CD4-positive, alpha-beta T cell treated with Interleukin-21 for 1 hour (primary cell): ENCODE data around the gene CDK2AP2.
"Not testable (repeated sequence)": the region's sequence is repeated elsewhere in the genome, so short reads cannot be mapped to it uniquely, and the experiment has no call there.

Experiments used
- DNase-seq: peaks from one replicate; pipeline ENCODE4 v3.0.0-alpha.2; 2020

The CDK2AP2 gene

DNA sequence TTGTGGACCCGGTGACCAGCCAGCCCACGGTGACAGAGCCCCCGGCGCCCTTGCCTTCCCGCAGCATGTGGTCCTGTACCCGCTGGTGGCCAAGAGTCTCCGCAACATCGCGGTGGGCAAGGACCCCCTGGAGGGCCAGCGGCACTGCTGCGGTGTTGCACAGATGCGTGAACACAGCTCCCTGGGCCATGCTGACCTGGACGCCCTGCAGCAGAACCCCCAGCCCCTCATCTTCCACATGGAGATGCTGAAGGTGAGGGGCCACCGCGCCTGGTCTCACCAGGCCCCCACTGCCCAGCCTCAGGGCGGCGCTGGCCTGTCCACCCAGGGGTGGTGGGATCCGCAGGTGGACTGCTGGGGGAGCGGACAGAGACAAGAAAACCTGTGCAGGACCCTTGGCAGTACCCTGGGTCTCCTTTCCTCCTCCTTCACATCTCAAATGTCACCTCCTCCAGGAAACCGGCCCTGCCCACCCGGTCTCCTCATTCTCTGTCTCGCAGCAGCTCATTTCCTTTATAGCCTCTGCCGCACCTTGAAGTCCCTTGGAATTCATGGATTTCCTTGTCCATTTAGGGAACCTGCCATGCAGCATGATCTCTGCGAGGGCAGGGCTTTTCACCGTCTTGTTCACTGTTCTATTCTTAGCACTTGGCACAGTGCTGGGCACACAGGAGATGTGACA, 18.6 kb downstream of the CDK2AP2 start:
- no peak for DNase-seq

DNA sequence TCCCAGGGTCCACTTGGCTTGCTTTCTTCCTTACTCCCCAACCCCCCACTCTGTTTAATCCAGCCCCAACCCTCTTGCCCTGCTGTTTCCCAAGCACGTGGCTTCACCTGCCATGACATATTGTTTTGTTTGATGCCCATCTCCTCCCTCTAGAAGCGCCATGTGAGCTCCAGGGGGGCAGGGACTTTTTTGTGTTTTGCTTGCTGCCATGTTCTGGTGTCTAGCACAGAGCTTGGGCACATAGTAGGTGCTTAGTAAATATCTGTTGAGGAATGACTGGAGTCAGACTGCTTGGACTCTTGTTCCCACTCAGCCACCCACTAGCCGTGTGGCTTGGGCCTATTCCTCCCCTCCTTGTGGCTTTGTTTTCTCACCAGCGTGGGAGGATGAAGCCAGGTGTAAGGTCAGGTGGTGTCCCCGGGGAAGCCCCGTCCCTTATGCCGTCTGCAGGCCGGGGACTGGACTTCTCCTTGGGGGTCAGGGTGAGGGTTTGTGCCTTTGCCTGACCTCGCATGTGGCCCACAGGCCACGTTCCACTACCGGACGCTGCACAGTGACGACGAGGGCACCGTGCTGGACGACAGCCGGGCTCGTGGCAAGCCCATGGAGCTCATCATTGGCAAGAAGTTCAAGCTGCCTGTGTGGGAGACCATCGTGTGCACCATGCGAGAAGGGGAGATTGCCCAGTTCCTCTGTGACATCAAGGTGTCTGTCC, 21.3 kb downstream of the CDK2AP2 start:
- DNase-seq, result peak; percentile 50

DNA sequence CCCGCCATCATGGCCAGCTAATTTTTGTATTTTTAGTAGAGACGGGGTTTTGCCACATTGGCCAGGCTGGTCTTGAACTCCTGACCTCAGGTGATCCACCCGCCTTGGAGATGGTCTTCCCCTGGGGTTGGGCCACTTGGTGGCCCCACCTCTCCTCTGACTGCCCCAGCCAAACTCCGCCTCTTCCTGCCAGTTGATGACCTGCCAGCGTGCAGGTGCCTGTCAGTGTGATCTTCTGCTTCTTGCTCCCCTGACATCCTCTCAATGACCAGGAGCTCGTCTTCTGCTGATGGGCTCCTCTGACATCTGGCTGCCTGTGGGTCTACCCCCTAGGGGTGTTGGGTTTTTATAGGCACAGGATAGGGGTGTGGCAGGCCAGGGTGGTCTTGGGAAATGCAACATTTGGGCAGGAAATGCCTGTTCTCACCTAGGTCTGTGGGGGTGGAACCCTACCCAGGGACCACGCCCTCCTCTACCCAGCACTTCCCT, 22.0 kb downstream of the CDK2AP2 start:
- DNase-seq, result peak; percentile 81

DNA sequence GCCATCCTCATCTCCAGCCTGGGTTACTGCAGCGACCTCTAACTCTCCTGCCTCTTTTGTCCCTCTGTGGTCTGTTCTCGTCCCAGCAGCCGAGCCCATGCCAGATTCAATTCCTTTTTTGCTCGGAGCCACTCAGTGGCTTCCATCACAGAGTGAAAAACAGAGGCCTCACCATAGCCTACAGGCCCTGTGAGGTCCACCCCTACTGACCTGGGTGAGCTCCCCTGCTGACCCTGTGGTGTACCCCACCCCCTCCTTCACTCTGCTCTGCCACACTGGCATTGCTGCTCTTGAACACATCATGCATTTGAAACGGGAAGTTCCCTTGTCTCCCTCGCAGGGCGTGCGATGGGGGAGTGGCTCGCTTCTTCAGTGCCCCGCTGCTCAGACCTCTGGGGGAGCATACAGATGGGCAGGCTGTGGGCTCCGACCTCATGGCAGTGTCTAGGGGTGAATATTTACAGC, 23.1 kb downstream of the CDK2AP2 start:
- DNase-seq, result peak; percentile 74

DNA sequence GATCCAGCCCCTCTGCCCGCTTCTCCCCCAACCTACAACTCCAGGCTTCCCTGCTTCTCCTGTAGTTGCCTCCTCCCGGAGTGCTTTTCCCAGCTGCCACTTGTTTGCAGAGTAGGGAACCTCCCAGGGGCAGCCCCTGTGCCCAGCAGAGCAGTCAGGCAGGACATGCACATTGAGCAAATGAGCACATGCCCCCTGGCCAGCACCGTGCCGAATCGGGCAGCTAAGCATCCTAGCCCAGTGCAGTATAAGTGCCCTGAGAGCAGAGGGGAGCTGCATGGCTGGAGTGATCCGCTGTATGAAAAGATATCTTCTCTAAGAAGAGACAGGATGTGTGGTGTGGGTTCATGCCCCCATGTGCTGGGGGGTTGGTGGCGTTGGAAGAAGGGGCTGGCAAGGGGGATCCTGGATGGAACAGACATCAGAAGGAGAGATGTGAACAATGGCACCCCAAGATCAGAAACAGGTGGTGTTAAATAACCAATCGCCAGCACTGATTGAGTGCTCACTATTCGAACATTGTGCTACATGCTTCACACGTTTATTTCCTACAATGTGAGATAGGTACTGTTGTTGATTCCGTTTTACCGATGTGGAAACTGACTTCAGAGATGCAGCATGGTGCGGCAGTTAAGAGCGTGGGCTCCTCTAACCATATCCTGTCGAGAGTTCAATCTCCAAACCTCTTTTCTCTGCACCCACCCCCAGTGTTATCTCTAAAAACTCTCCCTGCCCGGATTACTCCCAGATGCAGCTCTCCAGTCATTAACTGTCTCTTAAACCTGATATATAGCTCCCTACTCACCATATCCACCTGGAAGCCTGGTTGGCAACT, 23.9 kb downstream of the CDK2AP2 start:
- DNase-seq, result peak; percentile 70

DNA sequence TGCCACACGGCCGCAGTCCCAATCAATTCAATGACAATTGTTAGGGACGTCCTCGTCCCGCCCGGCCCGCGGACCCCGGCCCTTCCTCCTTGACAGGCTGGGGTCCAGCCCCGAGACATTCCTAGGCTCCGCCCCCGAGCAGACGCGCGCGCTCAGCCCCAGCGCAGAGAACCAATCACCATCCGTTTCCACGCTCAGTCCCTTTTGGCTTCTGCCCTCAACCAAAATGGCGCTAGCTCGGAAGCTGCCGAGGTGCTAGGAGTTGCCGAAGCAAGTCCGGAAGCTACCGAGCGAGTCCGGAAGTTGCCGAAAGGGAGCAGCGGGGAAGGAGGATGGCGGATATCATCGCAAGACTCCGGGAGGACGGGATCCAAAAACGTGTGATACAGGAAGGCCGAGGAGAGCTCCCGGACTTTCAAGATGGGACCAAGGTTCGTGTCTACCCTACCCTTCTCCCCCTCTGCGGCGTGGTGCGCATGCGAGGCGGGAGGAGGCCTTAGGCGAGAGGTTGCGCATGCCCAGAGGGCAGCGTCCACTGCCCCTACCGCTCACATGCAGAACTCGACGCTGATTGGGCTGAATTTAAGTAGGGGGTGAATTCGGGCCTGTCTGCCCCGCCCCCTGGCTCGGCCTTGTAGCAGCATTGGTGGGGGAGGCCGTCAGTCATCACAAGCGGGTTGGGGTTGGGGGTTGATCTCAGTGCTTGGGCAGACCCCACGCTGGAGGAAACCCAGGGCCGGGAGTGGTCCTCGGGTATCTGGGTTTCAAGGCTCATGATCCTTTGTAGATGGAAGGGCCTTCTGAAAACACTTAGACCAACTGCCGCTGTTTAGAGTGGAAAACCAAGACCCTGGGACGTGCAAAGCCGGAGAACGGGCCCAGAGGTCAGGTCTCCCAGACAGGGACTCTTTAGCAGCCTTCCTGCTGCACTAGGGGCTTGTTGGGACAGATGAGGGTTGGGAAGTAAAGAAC, 24.8 kb downstream of the CDK2AP2 start, which contains the start of gene AIP:
Gene AIP, plus strand, starts transcription at position 200 of the 972 bp plus-strand sequence. Its CDS starts 133 bp downstream, at position 333.
- peak; percentile 98 for DNase-seq

DNA sequence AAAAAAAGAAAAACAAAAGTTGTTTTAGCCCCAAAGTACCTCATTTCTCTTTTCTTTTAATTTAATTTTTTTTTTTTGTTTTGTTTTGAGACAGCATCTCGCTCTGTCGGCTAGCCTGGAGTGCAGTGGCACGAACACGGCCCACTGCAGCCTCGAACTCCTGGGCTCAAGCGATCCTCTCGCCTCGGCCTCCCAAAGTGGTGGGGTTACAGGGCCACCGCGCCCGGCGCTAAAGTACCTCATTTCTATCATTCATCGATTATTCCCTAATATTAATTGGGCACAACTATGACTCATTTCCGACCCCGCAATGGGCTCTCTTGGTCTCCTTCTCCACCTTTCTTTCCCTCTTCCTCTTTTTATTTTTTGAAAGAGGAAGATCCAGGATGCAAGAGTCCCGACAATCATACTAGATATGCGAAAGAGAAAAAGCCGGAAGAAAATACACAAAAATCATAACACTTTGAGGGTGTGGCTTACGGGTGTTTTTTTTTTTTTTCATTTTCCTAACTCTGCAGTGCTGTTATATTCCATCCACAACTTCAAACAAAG, 25.6 kb downstream of the CDK2AP2 start:
- DNase-seq, result no peak

DNA sequence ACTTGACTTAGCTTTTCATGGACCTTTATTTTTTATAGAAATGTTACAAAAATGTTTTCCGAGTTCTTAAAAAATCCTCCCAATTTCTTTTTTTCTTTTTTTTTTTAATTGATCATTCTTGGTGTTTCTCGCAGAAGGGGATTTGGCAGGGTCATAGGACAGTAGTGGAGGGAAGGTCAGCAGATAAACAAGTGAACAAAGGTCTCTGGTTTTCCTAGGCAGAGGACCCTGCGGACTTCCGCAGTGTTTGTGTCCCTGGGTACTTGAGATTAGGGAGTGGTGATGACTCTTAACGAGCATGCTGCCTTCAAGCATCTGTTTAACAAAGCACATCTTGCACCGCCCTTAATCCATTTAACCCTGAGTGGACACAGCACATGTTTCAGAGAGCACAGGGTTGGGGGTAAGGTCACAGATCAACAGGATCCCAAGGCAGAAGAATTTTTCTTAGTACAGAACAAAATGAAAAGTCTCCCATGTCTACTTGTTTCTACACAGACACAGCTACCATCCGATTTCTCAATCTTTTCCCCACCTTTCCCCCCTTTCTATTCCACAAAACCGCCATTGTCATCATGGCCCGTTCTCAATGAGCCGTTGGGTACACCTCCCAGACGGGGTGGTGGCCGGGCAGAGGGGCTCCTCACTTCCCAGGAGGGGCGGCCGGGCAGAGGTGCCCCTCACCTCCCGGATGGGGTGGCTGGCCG, 30.5 kb downstream of the CDK2AP2 start:
- DNase-seq, result not testable (repeated sequence)

DNA sequence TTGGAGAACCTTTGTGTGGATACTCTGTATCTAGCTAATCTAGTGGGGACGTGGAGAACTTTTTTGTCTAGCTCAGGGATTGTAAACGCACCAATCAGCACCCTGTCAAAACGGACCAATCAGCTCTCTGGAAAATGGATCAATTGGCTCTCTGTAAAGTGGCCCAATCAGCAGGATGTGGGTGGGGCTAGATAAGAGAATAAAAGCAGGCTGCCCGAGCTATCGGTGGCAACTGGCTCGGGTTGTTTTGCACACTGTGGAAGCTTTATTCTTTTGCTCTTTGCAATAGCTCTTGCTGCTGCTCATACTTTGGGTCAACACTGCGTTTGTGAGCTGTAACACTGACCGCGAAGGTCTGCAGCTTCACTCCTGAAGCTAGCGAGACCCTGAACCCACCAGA, 31.3 kb downstream of the CDK2AP2 start:
- not testable (repeated sequence) for DNase-seq

DNA sequence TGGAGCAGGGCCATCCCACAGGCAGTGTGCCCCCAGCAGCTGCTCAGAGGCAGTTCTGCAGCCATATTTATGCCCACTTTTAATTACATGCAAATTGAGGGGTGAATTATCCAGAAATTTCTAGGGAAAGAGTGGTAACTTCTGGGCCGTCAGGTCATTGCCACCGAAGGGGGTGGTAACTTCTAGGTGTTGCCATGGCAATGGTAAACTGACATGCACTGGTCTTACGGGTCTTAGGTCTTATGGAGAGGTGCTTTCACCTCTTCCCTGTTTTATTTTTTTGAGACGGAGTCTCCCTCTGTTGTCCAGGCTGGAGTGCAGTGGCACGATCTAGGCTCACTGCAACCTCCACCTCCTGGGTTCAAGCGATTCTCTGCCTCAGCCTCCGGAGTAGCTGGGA, 35.1 kb downstream of the CDK2AP2 start:
- no peak for DNase-seq

DNA sequence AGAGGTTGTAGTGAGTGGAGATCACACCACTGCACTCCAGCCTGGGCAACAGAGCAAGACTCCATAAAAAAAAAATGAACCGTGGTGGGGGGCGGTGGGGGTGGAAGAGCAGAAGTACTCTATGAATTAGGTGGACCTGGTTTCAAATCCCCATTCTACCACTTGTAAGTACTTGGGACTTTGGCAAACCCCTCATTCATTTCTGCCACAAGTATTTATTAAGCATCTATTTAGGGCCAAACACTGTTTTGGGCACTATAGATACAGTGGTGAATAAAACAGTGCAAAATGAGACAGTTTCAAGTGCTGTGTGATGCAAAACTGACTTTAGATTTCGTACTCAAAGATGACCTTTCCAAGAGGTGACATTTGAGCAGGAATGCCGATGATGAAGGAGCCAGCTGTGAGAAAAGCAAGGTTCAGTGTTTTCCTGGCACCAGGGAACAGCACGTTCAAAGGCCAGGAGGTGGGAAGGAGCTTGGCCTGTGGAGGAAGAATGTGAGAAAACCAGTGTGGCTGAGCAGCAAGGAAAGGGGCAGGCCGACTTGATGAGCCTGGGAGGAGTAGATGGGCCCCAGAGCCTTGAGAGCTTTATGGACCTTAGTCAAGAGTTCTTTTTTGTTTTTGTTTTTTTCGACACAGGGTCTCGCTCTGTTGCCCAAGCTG, 37.5 kb downstream of the CDK2AP2 start:
- DNase-seq, result no peak

DNA sequence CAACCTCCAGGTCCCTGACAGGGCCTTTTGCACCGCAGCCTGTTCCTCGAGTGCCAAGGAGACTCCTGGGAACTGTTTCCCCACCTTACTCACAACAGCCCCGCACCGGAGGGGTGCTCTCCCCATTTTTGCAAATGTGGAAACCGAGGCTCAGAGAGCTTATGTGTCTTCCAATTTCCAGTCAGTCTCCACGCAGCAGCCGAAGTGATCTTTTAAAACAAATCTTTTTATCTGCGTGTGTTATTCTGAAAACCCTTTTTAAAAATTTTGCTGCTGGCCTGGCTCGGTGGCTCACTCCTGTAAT, 38.5 kb downstream of the CDK2AP2 start:
- DNase-seq, result no peak

DNA sequence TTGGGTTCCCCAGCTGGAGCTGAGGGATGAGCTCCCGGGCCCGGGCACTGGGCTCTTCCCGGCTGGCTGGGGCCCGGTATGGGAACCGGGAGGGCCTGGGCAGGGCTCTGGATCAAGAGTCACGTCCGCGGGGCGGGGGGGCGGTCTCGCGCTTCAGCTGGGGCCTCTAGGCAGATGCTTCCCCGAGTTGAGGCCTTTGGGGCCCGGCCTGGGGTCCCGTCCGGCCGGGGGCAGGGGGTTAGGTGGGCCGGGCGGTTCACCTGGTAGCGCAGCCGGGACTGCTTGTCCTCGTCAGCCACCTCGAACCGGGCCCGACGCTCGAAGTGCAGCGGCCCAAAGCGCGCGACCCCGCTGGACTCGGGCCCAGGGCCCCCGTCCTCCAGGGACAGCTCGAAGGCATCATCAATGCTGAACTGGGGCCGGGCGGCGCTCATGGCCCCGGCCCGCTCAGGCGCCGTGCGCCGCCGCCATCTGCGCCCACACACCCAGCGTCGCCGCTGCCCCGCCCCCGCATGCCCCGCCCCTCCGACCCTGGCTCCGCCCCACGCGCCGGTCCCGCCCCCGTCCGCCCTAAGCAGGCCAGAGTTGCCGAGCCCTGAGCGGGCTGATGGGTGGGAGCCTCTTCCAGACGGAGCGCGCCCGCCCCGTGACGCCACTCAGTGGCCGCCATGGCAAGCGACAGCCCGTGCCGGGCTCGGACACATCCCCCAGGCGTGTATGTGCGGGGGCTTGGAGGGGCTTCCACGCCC, 39.0 kb downstream of the CDK2AP2 start, which contains the start of gene TMEM134:
Gene TMEM134, minus strand, starts transcription at position 493 of the 749 bp plus-strand sequence. Its CDS starts 59 bp downstream, at position 434.
- DNase-seq, result peak; percentile 93

DNA sequence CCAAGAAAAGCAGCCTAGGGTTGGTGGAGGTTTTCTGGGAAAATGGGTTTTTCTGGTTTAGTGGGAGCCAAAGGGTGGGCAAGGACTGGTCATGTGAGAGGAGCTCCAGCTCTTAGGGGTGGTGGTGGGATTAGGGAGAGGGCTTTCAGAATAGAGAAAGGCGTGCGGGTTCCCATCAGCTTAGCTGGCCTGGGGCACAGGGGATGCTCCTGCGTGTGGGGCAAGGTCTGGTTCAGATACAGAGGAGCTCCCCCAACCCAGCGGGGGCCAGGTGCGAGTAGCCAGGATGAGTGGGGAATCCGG, 39.6 kb downstream of the CDK2AP2 start:
- DNase-seq, result no peak

DNA sequence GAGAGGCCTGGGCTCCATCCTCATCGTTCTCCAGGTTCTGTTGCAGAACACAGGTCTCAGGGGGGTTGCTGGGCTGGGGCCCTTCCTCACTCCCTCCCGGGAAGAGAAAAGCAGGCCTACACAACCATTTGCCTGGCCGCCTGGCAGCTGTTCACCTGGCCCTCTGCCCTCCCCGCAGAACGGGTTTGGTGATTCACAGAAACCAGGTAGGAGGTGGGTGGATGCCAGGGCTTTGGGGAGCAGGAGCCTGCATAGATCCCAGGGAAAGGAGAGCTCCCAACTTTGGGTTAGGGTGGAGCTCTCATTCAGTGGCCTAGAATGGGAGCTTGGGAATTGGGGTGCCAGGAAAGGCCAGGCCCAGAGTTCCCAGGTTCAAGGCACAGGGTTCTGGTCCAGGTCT, 39.9 kb downstream of the CDK2AP2 start:
- DNase-seq, result no peak

DNA sequence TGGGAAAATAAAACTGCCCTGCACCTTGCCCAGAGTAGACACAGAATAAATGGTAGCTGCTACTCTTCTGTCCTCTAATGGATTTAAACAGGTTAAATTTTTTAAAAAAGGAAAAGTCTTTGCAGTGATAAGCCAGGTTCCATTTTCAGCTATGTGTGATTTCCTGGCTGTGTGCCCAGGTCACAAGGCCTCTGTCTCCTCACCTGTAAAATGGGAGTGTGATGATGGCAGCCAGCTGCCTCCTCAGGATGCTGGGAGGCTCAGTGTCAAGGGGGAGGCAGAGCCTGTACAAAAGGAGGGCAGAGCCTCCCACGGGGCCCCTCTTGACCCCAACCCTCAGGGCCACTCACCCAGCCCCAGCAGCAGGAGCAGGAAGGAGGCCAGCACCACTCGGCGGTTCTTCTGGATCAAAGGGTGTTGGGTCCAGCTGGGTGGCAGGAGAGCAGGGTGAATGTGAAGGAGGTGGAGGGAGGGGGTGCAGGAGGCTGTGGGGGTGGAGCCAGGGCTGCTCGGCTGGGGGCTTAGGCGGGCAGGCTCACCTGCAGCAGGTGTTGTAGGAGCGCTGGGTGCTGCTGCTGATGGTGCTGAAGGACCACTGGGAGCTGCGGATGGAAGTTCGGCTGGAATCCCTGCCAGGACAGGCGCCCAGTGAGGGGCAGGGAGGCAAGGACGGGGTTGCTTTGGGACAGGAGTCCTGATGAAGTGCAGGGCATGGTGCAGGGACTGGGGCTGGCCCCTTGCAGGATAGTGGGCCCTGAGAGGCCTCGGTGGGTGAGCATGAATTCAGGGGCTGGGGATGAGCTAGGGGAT, 40.8 kb downstream of the CDK2AP2 start:
- DNase-seq, result no peak

DNA sequence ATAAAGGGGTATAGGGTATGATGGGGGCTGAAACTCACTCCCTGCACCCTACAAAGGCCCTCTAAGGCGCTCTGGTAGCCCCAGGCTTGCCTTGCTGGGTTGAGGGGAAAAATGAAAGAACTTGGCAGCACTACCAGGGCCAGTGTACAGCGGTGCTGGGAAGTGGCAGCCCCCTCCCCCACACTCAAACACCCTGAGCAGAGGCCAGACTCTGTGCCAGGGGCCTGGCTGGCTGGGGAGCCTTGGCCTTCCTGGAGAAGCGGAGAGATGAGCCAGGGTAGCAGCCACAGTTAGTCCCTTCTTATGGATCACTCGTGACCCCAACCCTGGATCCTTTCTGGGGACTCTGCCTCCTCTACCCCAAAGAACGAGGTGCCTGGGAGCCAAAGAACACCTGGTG, 41.6 kb downstream of the CDK2AP2 start:
- no peak for DNase-seq

DNA sequence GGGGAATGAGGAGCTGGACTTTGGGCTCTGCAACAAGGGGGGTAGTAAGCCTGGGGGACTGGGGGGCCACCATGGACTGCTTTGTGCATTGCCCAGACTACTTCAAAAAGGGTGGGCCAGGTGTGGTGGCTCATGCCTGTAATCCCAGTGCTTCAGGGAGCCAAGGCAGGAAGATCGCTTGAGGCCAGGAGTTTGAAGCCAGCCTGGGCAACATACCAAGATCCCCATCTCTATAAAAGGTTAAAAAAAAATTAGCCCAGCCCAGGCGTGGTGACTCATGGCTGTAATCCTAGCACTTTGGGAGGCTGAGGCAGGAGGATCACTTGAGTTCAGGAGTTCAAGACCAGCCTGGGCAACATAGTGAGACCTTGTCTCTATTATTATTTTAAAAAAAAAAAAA, 42.4 kb downstream of the CDK2AP2 start:
- not testable (repeated sequence) for DNase-seq

DNA sequence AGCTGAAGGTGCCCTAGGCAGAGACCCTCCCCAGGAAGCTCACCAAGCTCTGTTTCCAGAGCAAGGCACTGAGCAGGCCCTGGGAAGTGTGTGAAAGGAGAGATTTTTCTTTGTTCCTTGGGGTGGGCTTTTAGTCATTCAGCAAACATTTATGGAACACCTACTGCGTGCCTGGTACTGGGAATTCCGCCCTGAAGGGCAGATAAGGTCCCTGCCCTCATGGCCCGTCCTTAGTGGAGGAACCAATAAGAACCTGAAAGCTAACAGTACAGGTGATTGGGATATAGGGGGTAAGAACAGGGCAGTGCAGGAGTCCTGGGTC, 42.8 kb downstream of the CDK2AP2 start:
- DNase-seq, result no peak
